ENCODE measurements around the gene ZNF324.

ZNF324 gene

DNA sequence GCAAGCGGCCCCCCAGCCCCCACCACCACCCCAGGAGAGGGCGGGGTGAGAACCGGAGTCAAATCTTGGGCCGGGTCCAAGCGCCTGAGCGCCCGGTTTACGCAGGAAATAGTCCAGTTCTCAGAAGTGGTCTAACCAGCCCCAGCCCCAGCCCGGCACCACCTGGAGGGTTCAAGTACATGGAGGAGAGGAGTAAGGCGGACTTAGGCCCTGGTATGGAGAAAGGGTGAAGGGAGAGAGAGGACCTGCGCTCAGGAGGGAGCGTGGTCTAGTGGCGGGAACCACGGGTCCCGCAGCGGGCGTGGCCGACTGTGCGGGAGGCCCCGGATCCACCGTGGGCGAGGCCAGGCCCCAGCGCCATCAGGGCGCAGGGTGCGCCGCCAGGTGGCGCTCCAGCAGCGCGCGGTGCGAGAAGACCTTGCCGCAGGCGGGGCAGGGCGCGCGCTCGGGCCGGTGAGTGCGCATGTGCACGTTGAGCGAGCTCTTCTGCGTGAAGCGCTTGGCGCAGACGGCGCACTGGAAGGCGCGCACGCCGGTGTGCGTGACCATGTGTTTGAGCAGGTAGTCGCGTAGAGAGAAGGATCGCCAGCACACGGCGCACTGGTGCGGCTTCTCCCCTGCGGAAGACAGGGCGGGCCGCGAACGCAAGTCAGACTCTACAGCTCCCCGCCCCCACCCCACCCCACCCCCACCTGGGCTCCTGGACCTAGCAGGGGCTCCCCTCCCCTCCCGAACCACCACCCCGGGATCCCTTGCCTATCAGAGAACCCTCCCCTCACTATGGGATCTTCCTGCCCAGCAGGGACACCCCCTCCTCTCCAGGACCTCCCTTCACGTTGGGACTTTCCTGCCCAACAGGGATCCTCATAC, 47.0 kb downstream of the ZNF324 start:
- Histone ChIP-seq H3K9me3 (replicated peaks in 1 of 11) (peaks cover 0 to 6% (median 0%) of the 10 kb centered on the region in 11 experiments; a peak in 5 of 22 replicates), H3K36me3 (peaks cover 17 to 33% (median 24%) of the 10 kb centered on the region in 11 experiments), H4K20me1 (peaks cover 8 to 48% (median 24%) of the 10 kb centered on the region in 11 experiments; a peak in 15 of 22 replicates), H3K27ac (peak overlapping the region; percentile 23 to 76 (median 69); a peak in 20 of 22 replicates), H3K4me3 (peak overlapping the region; percentile 36 to 67 (median 56)), H3K4me1 (peaks cover 48 to 73% (median 63%) of the 10 kb centered on the region in 10 experiments), H3K27me3 (no peaks in the 10 kb centered on the region), H3K4me2 (peak overlapping the region; percentile 84 to 95 (median 89)), H3K9ac (peak overlapping the region; percentile 61 to 82 (median 74); a peak in 21 of 22 replicates)
- no peak for TF ChIP-seq Cebpa-rat (IDR thresholded peaks at IDR 0.05)

DNA sequence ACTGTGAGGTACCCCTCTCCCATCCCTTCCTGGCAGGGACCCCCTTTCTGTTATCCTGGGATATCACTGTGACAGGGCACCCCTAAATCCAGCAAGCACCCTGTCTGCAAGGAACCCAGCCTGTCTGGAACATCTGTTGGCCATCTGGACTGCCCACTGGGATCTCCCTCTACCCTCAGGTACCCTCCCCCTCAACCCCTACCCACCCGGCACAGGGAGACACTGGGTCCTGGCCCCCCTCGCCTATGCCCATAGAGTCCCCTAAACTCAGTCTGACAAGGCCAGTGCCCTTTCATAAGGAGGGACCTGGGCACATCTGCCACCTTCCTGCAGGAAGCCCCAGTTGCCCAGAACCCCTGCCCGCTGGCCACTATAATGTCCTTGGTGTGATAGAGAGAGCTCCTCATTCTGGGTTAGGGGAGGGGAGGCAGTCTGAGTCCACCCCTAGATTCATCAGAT, 47.7 kb downstream of the ZNF324 start:
- no peak for TF ChIP-seq Cebpa-rat (IDR thresholded peaks at IDR 0.05)
- peak overlapping the region; percentile 36 to 67 (median 56) for H3K4me3 ChIP-seq
- peaks cover 48 to 67% (median 59%) of the 10 kb centered on the region in 10 experiments for H3K4me1 ChIP-seq
- peak overlapping the region; percentile 84 to 95 (median 89) for H3K4me2 ChIP-seq
- H4K20me1 ChIP-seq: peaks cover 8 to 48% (median 24%) of the 10 kb centered on the region in 11 experiments; a peak in 15 of 22 replicates
- H3K27ac ChIP-seq: peak overlapping the region in 10 of 11 experiments; percentile 34 to 76 (median 70); a peak in 18 of 22 replicates
- no peaks in the 10 kb centered on the region for H3K9me3 ChIP-seq (replicated peaks in 1 of 11)
- H3K27me3 ChIP-seq: no peaks in the 10 kb centered on the region
- H3K9ac ChIP-seq: peak overlapping the region; percentile 61 to 82 (median 74); a peak in 21 of 22 replicates
- H3K36me3 ChIP-seq: peaks cover 17 to 33% (median 24%) of the 10 kb centered on the region in 11 experiments

DNA sequence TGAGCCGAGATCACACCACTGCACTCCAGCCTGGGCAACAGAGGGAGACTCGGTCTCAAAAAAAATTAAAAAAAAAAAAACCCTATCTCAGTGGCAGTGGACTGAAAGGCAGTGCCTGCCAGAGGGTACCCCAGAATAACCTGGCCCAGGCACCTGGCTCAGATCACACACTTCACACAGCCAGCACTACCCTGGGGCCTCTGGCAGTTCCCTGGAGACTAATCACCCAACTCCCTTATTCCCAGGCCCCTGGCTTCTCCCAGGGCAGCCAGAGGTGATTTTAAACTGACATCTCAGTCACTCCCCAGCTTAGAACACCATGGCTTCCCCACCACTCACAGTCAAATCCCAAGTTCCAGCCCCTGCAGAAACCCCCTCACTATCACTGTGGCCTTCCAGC, 48.4 kb downstream of the ZNF324 start:
- no peak for TF ChIP-seq Cebpa-rat (IDR thresholded peaks at IDR 0.05)
- peak overlapping the region in 4 of 11 experiments; percentile 32 to 74 (median 48); a peak in 8 of 22 replicates for H3K27ac ChIP-seq
- H3K9me3 ChIP-seq (replicated peaks in 1 of 11): no peaks in the 10 kb centered on the region
- peak overlapping the region; percentile 84 to 95 (median 89) for H3K4me2 ChIP-seq
- H3K27me3 ChIP-seq: no peaks in the 10 kb centered on the region
- H3K36me3 ChIP-seq: peaks cover 17 to 33% (median 24%) of the 10 kb centered on the region in 11 experiments
- 0 out of 20 replicates have a peak overlapping the region, but pooled peaks of 2 of the 10 experiments have one; percentile 16 to 56 for H3K4me3 ChIP-seq
- peak overlapping the region; percentile 15 to 82 (median 62); a peak in 20 of 22 replicates for H3K9ac ChIP-seq
- H3K4me1 ChIP-seq: peaks cover 48 to 63% (median 55%) of the 10 kb centered on the region in 10 experiments
- peaks cover 8 to 48% (median 24%) of the 10 kb centered on the region in 11 experiments; a peak in 15 of 22 replicates for H4K20me1 ChIP-seq

- no peak for TF ChIP-seq Cebpa-rat (IDR thresholded peaks at IDR 0.05)
- Histone ChIP-seq H3K4me1 (peaks cover 50 to 64% (median 55%) of the 10 kb centered on the region in 10 experiments), H3K4me2 (peak overlapping the region; percentile 84 to 95 (median 89); a peak in 19 of 22 replicates), H3K4me3 (no peak overlapping the region), H3K27me3 (no peaks in the 10 kb centered on the region), H4K20me1 (peaks cover 8 to 48% (median 24%) of the 10 kb centered on the region in 11 experiments; a peak in 15 of 22 replicates), H3K9ac (peak overlapping the region; percentile 15 to 82 (median 62); a peak in 18 of 22 replicates), H3K27ac (peak overlapping the region in 3 of 11 experiments; percentile 14 to 74 (median 56); a peak in 2 of 22 replicates), H3K9me3 (replicated peaks in 1 of 11) (no peaks in the 10 kb centered on the region), H3K36me3 (peaks cover 17 to 33% (median 23%) of the 10 kb centered on the region in 11 experiments)
These were observed 49.5 kb downstream of the ZNF324 start for GRCh38 chr19:58516246-58516836.

DNA sequence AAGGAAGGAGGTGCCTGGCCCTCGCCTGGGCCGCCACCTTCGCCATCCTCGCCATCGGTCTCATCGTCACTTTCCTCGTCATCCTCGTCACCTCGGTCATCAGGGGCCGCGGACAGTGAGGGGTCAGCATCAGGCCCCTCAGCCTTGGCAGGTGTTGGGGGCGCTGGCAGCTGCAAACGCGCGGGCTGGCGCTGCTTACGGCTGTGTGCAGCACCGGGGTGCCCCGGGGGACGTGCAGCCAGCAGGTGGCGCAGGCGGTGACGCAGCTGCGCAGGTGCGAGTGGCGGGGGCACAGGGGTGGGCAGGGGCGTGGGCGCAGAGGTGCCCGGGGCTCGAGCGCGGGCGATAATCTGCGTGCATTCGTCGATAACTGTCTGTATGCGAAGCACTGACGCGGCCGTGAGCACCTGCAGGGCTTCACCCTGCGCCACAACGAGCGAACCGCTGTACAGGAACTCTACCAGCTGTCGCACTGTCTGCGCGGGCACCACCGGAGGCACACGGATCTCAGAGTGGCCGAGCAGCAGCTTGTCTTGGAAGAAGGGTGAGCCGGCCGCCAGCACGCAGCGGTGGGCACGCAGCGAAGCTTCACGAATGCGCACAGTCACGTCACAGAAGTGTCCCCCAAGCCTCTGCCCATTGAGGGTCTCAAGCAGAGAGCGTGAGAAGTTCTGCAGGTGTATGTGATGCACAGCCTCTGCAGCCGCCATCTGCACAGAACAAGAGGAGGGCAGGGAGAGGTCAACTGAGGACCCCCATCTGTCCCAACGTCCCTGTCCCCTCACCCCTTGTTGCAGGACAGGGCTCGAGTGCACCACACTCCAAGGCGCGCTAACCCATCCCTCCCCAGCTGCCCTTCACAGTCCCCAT, 50.3 kb downstream of the ZNF324 start:
- H3K9ac ChIP-seq: peak overlapping the region in 6 of 11 experiments; percentile 22 to 95 (median 42); a peak in 6 of 22 replicates
- peak overlapping the region; percentile 42 to 99 (median 96); a peak in 15 of 22 replicates for H3K4me2 ChIP-seq
- H3K27ac ChIP-seq: no peak overlapping the region
- peaks cover 50 to 67% (median 56%) of the 10 kb centered on the region in 10 experiments for H3K4me1 ChIP-seq
- 0 out of 20 replicates have a peak overlapping the region, but pooled peaks of 1 of the 10 experiments have one; percentile 81 for H3K4me3 ChIP-seq
- no peaks in the 10 kb centered on the region for H3K27me3 ChIP-seq
- H3K36me3 ChIP-seq: peaks cover 17 to 33% (median 23%) of the 10 kb centered on the region in 11 experiments
- TF ChIP-seq Cebpa-rat (IDR thresholded peaks at IDR 0.05): no peak
- peaks cover 8 to 48% (median 24%) of the 10 kb centered on the region in 11 experiments; a peak in 14 of 22 replicates for H4K20me1 ChIP-seq
- H3K9me3 ChIP-seq (replicated peaks in 1 of 11): no peaks in the 10 kb centered on the region

GRCh38 chr19:58518256-58519086, 51.6 kb downstream of the ZNF324 start:
- H3K27ac ChIP-seq: peak overlapping the region; percentile 90 to 99 (median 94)
- H3K27me3 ChIP-seq: no peaks in the 10 kb centered on the region
- peak overlapping the region; percentile 92 to 100 (median 98) for H3K4me2 ChIP-seq
- H3K4me1 ChIP-seq: peaks cover 46 to 65% (median 51%) of the 10 kb centered on the region in 10 experiments
- TF ChIP-seq Cebpa-rat (IDR thresholded peaks at IDR 0.05): no peak
- peaks cover 17 to 30% (median 23%) of the 10 kb centered on the region in 11 experiments for H3K36me3 ChIP-seq
- H3K4me3 ChIP-seq: peak overlapping the region; percentile 69 to 91 (median 81)
- H4K20me1 ChIP-seq: peaks cover 8 to 37% (median 24%) of the 10 kb centered on the region in 11 experiments; a peak in 14 of 22 replicates
- no peaks in the 10 kb centered on the region for H3K9me3 ChIP-seq (replicated peaks in 1 of 11)
- peak overlapping the region; percentile 91 to 99 (median 95) for H3K9ac ChIP-seq

DNA sequence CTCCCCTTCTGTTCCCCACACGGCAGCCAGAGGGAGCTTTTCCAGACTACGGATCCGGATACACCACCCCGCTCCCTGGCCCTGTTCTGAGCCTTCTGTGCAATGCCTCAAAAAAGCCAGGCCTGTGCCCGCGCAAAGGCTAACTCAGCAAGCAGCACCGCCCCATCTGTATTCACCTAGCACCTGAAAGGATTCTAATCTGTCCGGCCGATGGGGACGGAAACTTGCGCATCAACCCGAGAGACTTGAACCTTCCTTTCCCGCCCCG, 52.1 kb downstream of the ZNF324 start:
- H3K27me3 ChIP-seq: no peaks in the 10 kb centered on the region
- H3K9ac ChIP-seq: peak overlapping the region; percentile 91 to 99 (median 95)
- no peak for TF ChIP-seq Cebpa-rat (IDR thresholded peaks at IDR 0.05)
- H3K4me3 ChIP-seq: peak overlapping the region; percentile 69 to 91 (median 81)
- H3K4me1 ChIP-seq: peaks cover 43 to 62% (median 47%) of the 10 kb centered on the region in 10 experiments
- peak overlapping the region; percentile 92 to 100 (median 98) for H3K4me2 ChIP-seq
- H4K20me1 ChIP-seq: peaks cover 8 to 37% (median 24%) of the 10 kb centered on the region in 11 experiments; a peak in 14 of 22 replicates
- H3K36me3 ChIP-seq: peaks cover 17 to 30% (median 23%) of the 10 kb centered on the region in 11 experiments
- H3K9me3 ChIP-seq (replicated peaks in 1 of 11): no peaks in the 10 kb centered on the region
- peak overlapping the region; percentile 90 to 99 (median 94) for H3K27ac ChIP-seq
